ENCODE results near the gene TRPM8. TPM values are rescaled to one million over a fixed set of nuclear protein-coding genes. Genes with fewer than 3 reads are reported as not detected.

TRPM8 gene
- polyA plus RNA-seq, 3 donors, result 0.10 to 0.43 (median 0.13) TPM

DNA sequence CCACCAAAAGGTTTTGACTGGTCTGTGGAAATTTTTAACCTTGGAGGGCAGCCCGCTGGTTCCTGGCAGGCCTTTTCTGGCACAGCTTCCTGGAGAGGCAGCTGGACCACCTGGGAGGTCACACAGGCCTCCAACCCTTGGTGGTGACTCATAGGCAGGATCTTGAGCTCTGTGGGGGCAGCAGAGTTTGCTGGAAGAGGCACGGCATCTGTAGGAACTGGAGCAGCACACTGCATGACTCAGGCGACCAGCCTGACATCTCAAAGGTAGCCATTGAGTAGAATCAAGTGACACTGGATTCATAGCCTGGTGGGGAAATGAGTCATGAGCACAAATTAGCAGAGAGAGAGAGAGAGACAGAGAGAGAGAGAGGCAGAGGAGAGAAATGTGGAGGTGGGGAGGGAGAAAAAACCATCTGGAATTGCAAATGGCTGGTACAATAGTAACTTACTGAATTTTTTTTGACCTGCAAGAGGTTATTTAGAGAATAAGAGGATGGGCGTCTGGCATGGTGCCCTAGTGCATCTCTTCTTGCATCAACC, 57.4 kb downstream of the TRPM8 start:
- DNase-seq, result no peak

DNA sequence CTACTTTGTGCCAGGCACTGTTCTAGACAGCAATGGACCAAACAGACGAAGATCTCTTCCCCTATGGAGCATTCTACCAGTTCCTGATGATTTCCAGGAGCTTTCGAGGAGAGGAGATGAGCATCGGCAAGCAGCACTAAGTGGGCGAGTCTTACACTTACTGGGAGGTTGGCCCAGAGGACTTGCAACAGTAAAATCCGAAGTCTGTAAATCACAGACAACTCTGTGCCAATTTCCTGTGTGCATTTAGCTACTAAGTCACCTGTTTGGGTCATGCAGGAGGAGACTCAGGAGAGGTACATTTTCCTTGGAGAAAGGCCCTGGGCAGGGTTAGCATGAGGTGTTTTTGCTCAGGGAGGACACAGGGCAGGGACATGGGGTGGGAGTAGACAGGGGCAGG, 58.9 kb downstream of the TRPM8 start:
- no peak for DNase-seq

DNA sequence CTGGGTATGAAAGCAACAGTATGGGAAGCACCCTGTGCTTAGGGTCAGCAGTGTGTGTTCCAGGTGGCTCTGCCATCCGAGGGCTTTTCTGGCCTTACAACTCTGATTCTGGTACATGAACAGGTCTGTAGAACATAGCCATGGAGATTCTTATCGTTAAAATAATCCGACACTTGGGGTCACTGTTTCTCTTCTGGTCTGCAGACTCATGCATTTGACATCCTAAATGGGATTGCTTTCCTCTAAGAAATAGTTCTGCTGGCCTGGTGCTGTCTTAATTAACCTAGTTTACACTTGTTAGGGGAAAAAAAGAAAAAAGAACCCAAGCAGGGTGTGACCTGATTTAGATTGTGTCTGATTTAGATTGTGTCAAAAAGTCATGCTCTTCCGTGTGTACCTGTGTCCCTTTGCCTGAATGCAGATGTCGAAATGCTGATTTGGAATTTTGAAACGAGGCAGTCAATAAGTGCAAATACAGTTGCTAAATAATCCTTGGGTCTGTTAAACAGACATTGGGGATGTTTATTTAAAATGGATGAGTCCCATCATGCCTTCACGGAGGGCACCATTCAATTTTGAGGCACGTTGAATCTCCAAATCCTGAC, 59.6 kb downstream of the TRPM8 start:
- peak; percentile 57 for DNase-seq

DNA sequence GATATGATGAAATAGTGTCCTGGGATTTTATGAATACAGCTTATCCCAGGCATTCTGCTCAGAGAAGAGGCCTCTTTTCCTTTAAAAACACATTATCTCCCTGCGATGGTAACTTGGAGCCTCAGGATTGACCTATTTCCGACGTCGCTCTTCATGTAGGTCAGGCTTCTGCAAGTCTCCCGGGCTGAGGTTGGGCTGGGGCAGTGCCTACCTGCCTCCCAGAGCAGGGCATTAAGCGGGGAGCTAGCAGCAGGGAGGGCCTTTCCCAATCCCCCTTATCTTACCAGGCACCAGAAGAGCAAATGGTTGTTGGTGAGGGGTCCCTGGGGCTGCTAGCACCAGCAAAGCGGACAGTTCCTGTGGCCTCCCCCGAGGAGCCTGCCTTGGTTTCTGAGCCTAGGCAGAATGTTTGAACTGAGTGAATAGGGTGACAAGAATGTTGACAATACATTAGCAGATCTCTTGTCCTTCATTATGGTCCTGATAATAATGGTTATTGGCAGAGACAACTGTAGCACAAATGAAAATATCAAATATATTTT, 60.2 kb downstream of the TRPM8 start:
- DNase-seq, result no peak

DNA sequence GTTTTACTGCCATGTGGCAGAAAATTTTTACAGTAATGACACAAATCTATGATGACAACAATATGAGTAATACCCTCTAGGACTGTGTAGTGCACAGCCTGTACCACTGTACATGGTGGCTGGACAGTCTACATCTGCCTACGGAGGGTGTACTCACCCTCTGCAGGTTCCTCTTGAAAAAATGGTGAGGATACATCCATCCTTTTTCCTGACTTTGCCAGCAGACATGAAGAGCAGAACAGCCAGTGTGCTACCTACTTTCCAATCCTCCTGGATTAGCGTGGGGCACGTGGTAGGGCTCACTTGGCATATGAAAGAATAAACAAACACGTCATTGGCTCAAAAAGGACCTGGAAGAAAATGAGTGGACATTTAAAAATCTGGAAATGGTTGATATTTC, 62.6 kb downstream of the TRPM8 start:
- DNase-seq, result no peak

DNA sequence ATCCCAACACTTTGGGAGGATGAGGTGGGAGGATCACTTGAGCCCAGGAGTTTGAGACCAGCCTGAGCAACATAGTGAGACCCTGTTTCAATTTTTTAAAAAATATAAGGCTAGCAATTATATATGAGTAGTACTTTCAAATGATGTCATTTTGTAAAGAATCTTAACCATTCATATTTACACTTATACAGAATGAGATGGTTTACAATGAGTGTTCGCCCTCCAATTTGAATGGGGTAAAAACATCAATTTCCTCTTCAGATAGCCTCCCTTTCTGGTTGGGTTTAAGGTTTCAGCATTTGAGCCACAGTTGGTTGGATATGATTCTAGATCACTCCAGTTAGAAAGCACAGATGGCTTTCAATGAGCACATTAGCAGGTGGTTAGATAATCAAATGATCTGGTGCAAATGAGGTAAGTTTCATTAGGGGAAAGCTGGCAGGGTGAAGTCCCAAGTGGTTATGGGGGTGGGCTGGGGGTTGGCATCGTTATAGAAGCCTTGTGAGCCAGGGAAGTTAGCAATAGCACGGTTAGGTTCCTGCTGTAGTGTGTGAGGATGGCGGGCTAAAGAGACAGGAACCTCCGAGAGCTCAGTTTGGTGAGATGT, 63.9 kb downstream of the TRPM8 start:
- DNase-seq, result no peak

DNA sequence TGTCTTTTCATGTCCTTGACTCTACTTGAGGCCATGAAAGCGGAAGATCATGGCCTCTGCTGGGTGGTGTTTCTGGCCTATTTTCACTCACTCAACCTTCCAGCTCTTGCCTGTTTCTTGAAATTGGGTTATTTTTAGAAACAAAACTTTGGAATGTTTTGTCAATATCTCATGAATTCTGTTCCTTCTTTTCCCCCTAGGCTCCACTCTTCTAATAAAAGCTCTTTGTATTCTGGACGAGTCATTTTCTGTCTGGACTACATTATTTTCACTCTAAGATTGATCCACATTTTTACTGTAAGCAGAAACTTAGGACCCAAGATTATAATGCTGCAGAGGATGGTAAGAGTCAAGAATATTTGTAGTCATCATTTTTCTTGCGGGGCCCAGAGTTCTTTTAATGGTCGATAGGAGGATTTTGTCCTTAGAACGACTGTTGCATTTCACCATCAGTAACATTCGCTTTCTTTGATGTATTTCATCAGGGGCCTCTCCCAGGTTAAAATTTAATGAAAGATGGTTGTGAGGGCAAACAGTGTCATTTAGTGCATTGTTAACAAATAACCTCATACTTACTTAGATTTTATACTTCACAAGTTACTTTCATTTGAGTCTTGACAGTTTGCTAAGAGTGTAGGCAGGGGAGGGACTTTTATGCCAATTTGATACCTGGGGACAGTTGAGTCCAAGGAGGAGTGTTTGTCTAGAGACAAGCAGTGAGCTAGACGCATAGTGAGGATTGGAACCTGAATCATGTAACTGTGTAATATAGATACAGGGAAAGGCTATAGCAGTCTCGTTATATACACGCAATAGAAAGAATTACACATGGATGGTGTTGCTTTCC, 64.6 kb downstream of the TRPM8 start:
- DNase-seq, result no peak

DNA sequence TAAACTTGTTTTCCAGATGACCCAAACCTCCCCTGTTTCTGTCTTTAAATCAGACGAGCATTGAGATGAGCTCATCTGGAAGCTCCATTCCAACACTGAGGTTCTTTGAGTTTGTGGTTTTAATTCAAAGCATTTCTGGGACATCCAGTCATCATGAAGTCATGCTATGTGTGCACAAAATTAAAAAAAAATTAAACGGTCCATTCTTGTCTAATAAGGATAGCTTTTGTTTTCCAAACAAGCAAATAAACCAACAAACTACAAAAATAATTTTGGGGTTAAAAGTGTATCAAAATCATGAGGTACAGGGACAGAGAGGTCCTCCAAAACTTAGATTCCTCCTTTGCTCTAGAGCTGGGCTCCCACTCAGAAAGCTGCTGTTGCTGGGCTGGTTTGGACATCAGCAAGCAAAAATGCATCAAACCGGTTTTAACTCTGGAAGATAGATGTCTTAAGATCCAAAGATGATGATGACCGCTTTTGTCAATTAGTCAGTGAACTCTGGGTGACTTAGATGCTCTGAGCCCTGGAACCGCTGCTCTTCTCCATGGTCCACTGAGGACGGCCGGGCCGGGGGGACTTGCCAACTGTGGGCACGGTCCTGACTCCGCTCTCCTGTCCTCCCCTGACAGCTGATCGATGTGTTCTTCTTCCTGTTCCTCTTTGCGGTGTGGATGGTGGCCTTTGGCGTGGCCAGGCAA, 65.4 kb downstream of the TRPM8 start:
- DNase-seq, result no peak

DNA sequence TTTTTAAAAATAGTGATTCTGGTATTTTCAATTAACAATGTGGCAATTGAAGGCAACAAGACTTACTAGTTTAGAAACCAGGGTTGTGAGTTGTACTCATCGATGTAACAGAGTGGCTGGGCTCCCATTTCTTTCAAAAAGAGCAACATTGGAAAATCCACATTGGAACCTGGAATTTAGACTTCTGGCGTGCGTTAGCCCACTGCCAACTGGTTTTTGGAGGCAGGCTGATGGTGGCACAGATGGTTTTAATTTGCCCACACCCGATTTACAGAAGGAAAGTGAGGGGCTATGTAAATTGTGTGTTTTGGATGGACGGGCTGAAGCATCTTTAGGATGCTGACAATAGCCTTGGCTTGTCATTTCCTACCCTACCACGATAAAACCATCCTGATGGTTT, 66.3 kb downstream of the TRPM8 start:
- DNase-seq, result no peak

DNA sequence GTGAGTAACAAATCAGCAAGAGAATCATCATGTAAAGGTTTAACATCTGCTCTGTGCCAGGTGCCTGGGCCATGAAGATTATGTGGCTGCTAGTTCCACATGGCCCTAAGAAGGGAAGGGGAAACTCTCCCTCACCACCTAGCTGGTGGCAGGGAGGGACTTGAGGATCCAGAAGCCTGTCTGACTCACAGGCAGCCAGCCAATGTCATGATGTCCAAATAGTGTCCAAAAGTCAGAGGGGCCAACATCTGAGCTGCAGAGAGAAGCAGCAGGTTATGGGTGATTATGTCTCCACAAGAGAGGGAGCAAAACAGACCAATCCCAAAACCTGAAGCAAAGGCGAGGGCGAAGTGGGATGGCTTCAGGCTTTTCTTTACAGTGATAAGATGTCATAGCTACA, 71.4 kb downstream of the TRPM8 start:
- DNase-seq, result no peak

DNA sequence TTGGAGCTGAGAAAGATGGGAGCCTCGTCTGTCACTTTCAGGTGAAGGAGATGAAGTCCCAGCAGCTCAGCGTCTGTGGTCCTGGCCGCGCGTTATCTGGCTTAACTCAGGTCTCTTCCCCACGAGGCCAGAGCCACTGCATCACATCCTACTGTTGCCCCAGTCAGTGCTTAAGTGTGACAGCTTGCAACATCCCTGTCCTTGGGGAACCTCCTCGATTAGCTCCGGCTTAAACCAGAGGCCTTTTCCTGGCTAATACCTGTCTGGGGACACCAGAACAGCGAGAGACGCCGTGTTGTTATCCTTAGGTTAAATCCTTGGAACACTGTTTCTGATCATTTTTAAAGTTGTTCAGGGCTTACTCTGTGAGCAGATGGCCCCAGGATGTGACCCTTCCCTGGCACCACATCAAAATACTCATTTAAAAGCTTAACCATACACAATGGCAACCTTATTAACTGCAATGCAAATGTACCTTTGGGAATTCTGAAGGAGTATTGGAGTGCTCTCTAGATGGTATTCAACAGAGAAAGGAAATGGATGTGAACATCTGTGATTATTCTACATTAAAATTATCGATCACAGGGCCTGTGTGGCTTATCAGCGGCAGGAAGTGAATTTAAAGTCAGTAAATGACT, 72.2 kb downstream of the TRPM8 start:
- no peak for DNase-seq

DNA sequence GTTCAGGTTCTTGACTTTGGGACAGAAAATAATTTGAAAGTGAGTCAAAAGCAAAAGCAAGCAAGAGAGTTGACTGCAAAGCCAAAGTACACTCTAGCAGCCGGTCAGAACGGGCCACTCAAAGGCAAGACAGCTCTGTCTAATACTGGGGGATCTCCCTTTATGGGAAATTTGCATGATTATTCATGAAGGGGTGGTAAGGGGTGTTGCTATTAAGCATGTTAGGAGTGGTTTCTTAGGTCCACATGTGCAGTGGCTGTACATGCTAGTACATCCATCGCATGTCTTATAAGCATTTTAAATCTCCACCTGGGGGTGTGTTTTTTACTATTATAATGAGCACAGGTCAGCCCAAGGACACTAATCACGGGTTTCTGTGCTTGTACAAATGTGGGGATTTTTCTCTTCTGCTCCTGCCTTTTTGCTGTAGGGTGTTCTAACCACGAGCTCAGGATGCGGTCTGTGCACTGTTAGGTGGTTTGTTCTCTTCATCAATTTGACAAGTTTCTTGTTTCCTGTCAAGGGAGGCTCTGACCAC, 73.2 kb downstream of the TRPM8 start:
- DNase-seq, result no peak

DNA sequence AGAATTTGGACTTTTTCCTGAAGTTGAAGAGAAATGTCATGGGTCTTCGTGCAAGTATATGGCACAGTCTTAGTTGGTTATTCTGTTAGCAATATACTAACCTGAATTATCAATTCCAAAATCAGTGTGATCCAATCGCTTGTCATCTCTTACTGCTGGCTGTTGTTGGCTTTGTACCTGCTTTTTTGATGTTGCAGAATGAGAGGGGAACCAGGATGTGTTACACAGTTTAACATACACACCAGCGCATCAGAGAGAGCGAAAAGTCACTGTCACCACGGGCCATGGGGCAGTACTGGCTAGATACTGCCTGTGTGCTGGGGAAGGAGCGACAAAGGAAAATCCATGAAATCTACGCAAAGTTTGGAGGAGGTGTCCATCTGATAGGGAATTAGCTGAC, 74.0 kb downstream of the TRPM8 start:
- no peak for DNase-seq

DNA sequence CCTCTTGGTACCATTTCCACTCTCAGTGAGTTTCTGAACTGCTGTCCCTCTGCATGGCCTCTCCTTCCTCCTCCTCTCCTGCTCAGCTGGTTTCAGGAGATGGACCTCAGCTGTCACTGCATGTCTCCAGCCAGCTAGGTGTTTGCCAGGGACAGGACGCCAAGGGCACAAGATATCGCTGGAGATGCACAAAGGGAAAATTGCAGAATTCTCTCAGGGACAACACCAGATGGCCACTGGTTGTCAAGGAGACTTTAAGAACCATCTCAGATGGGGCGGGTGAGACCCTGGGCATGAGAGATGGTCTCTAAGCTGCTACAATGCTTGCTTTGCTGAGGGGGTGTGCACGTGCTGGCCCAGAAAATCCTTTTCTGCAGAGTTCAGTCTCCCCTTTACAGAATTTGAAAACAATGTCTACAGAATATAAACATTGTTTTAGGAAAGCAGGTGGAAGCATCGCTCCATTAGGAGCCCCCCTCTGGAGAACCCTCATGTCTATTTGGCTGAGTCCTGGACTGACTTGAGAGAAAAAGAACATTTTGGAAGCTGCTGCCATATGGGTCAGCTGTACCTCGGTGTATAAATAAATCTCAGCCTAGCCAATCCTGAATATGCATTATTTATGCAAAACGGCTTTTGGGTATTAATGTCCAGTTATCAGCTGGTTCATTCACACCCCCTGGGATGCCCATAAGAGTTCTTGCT, 75.5 kb downstream of the TRPM8 start:
- no peak for DNase-seq

DNA sequence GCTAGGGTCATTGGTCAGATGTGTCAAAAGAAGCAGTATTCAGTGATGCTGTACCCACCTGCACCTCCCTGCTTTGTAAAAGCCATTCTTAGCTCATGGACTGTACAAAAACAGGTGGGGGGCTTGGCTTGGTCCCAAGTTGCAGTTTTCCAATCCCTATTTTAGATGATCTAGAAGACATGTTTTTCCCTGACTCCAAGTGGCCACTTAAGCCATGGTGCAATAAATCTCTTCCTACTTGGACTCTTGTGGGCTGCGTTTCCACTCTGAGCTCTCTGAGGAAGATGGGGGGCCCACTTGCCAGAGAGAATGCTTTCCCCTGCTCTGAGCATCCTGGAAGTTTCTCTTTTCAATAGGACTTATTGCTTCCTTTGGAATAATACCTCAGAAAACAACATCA, 76.3 kb downstream of the TRPM8 start:
- no peak for DNase-seq

DNA sequence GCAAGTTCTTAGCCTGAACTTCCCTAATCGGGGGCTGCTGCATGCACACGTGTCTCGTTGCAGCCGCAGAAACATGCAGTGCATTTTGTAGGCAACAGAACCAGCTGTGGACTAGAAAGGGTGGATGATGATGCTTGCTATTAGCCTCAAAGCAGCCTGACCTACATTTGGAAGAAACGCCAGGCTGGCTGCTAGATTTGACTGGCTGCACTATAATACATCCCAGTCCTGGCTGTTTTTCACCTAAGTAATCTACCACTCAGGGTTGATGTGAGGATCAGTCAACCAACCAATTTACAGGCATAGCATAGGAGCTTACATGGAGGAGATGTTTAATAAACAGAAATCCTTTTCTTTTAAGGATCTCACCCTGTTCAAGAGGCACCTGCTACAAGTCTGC, 77.0 kb downstream of the TRPM8 start:
- no peak for DNase-seq

DNA sequence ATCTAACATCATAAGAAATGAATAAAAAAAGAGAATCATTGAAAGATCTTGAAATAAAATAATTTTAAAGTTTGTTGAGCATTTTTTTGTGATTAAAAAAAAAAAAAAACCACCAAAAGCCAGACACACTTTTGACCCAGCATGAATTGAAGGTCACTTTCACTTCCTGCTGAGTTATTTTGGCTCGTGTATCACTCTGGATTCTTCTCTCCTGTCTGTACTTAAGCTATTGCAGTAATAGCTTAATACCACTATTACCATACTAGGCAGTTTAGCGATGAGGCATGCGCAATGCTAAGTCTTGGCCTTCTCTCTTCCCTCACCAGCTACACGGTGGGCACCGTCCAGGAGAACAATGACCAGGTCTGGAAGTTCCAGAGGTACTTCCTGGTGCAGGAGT, 78.8 kb downstream of the TRPM8 start:
- DNase-seq, result no peak

DNA sequence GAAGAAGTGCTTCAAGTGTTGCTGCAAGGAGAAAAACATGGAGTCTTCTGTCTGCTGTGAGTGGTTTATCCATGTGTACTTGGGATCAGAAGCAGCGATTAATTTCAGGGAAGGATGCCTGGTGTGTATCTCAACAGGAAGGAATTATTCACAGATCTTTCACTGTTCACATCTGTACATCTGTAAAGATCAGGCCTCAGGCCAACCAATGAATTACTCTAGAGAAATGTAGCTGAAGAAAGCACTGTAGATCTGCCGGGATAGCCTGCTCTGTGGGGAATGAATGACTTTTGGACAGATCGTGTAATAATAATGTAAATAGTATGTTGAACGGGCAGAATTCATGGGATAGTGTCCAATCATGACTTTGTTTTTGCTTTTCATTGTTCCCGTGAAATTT, 79.3 kb downstream of the TRPM8 start:
- no peak for DNase-seq

DNA sequence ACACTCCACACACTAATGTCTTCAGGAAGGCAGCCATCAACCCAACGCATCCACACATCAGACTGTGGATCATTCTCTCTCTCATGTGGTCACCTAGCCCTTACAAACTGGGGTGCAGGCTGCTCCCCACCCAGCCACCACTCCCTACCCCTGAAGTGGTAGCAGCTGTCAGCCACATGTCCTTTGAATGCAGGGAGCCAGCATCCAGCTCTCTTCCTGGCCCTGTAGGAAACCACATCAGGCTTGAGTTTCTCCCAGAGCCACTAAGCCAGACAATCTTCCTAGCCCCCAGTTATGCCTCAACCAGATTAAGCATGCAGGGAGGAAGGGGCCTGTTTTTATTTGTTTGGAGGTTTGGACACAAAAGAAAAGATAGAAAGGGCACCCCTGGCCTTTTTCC, 80.5 kb downstream of the TRPM8 start:
- DNase-seq, result no peak

DNA sequence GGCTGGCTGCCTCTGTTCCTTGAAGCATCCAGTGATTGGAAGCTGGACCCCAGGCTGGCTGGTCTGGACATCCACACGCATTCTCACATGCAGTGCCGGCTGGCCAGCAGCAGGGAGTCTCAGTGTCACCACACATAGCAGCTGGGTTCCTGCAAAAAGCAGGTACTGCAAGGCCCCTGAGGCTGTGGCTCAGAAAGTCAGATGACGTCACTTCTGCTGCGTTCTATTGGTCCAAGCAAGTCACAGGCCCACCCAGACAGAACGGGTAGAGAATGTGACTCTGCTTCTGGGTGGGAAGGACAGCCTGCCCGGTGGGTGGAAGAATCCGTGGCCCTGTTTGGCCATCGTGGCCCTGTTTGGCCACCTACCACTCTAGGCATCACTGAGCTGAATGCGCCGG, 82.0 kb downstream of the TRPM8 start:
- DNase-seq, result peak; percentile 37

All from renal pelvis (tissue), 4 donors.